Kidney capillary endothelial cell (primary cell): ENCODE results near the gene IPO8.
"Not testable (repeated sequence)": the region's sequence is repeated elsewhere in the genome, so short reads cannot be mapped to it uniquely, and the experiment has no call there.

Source experiments
- DNase-seq: peaks from one replicate; pipeline ENCODE4 v3.0.0-alpha.2; 2018; ENCODE audit warnings: low spot score

The IPO8 gene

GRCh38 chr12:30603129-30603528, 92.5 kb downstream of the IPO8 start:
- no peak for DNase-seq

- no peak for DNase-seq
Observed at GRCh38 chr12:30602678-30603077, 93.0 kb downstream of the IPO8 start.

DNA sequence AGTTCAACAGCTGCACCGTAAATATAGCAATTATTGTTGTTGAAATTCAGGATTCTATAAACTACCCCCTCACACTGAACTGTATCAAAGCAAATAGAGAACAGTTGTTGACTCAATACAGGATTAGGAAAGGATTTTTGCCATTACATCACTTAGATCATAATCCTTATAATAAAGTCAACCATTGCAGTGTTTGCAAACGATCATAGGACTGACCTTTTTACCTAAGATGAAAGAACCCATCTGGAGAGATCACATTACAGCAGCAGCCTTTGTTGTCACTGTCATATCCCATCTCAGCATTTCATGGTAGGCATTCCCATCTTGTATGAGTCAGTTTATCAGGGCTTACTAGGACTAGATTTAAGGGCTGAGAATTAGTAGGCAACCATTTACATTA, 96.1 kb downstream of the IPO8 start:
- DNase-seq, result no peak

GRCh38 chr12:30598889-30599288, 96.8 kb downstream of the IPO8 start:
- DNase-seq, result no peak

DNA sequence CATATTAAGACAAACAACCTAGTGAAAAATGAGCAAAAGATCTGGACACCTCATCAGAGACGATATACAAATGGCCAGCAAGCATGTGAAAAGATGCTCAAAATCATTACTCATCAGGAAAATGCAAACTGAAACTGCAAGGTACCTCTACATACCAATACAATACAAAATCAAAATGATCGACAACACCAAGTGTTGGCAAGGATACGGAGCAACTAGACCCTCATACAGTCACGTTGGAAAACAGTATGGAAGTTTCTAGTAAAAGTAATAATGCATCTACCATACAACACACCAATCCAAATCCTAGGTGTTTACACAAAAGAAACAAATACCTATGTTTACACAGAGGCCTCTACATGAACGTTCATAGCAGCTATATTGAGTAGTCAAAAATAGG, 99.9 kb downstream of the IPO8 start:
- no peak for DNase-seq

DNA sequence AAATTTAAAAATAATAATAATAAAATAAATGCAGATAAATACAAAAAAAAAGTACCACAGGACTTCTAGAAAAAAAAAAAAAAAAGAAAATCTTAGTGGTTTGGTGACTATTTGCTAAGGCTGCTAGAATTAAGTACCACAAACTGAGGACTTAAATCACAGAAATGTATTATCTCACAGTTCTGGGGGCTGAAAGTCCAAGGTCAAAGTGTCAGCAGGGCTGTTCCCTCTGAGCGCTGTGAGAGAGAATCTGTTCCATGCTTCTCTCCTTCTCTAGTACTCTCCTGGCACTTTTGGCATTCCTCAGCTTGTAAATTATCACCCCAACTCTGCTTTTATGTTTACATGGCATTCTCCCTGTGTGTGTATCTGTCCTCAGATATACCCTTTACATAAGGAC, 101.2 kb downstream of the IPO8 start:
- DNase-seq, result no peak

GRCh38 chr12:30588572-30588971, 107.1 kb downstream of the IPO8 start:
- not testable (repeated sequence) for DNase-seq

DNA sequence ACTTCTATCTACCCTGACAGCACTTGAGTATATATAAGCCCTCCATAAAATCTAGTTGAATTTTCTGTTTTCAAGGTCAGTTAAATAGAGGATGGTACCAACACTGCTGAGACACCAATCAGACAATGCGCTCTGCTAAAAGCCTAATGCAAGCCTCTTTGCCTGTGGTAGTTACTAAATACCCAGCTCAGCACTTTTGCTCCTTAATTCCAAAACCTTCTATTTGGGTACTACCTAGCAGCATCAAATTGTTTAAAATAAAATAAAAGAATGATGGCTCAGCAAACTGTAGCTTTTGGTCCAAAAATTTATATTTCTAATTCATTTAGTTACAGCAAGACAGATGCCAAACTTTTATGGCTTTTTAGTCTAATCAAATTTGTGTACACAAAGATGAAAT, 107.9 kb downstream of the IPO8 start:
- no peak for DNase-seq

DNA sequence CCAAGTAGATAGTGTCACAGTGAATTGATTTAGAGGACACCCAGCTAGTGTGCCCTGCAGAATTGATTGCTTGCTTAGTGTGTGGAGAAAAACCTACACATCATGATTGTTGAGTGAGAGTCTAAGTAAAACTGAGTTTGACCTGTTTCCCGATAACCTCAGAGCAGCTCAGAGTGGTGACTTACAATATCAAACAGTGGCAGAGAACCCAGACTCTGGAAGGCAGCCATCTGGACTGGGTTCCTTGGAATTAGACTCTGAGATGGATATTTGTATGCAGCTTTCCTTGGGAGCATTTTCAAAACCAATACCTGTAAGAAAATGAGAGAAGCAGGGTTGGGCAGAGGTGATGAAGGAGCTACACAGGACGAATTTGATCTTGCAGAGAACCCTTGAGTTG, 109.8 kb downstream of the IPO8 start:
- no peak for DNase-seq

GRCh38 chr12:30582943-30583342, 112.7 kb downstream of the IPO8 start:
- DNase-seq, result no peak

- DNase-seq, result no peak
Observed at GRCh38 chr12:30580344-30580743, 115.3 kb downstream of the IPO8 start.
